ENCODE results near the gene RRBP1.

- TF ChIP-seq POLR2A (IDR thresholded peaks at IDR 0.05) (no peak), CTCF (IDR thresholded peaks at IDR 0.05) (no peak)
Measured at GRCh38 chr20:17622086-17622850, 59.8 kb downstream of the RRBP1 start.

All from breast epithelium (tissue), 3 donors.